GM23338 (cell line): ENCODE data around the gene EXOC4. TPM values are rescaled to one million over a fixed set of nuclear protein-coding genes. Genes with fewer than 3 reads are reported as not detected.

Source experiments
- ATAC-seq: fragments of 200-7000 bp; cut with Tn5 transposase; 3 replicates; pipeline ENCODE4 v1.9.1; 2020
- DNase-seq: peaks from one replicate; pipeline ENCODE4 v3.0.0-alpha.2; 2015; ENCODE audit warnings: low spot score
- H2AFZ ChIP-seq: fragments of 200-600 bp; sonication (generic); 2 replicates; pipeline ENCODE4 v1.8.0; 2016; ENCODE audit warnings: antibody characterized with exemption, mild to moderate bottlenecking, moderate library complexity
- H3F3A ChIP-seq: fragments of 200-600 bp; sonication (generic); replicated peaks from 2 replicates; pipeline ENCODE4 v1.8.0; 2017; ENCODE audit warnings: antibody characterized with exemption, mixed run types, low read depth
- H3K27ac ChIP-seq: fragments of 200-600 bp; sonication (generic); 2 replicates; pipeline ENCODE4 v1.6.1; 2016; ENCODE audit warnings: low read depth
- H3K27me3 ChIP-seq: fragments of 200-600 bp; sonication (generic); 2 replicates; pipeline ENCODE4 v1.8.0; 2016; ENCODE audit warnings: mild to moderate bottlenecking, mixed run types, moderate library complexity; ENCODE audit not compliant: insufficient read depth
- H3K36me3 ChIP-seq: fragments of 200-600 bp; sonication (generic); 2 replicates; pipeline ENCODE4 v1.8.0; 2016; ENCODE audit warnings: mild to moderate bottlenecking; ENCODE audit not compliant: insufficient read depth
- H3K4me1 ChIP-seq: fragments of 200-600 bp; sonication (generic); 2 replicates; pipeline ENCODE4 v1.8.0; 2016; ENCODE audit warnings: mild to moderate bottlenecking, moderate library complexity; ENCODE audit not compliant: insufficient read depth
- H3K4me2 ChIP-seq: fragments of 200-600 bp; sonication (generic); 2 replicates; pipeline ENCODE4 v1.7.1; 2017; ENCODE audit warnings: mixed run types
- H3K4me3 ChIP-seq: fragments of 200-600 bp; sonication (generic); 2 replicates; pipeline ENCODE4 v1.6.1; 2016; ENCODE audit warnings: mixed run types
- H3K79me2 ChIP-seq: fragments of 200-600 bp; sonication (generic); replicated peaks from 2 replicates; pipeline ENCODE4 v1.8.0; 2017; ENCODE audit warnings: mild to moderate bottlenecking; ENCODE audit not compliant: insufficient read depth
- H3K9me2 ChIP-seq: fragments of 200-600 bp; sonication (generic); 2 replicates; pipeline ENCODE4 v1.8.0; 2017; ENCODE audit not compliant: insufficient read depth
- H4K20me1 ChIP-seq: fragments of 200-600 bp; sonication (generic); replicated peaks from 2 replicates; pipeline ENCODE4 v1.8.0; 2017; ENCODE audit warnings: mild to moderate bottlenecking; ENCODE audit not compliant: insufficient read depth
- H3K27ac Mint-ChIP-seq: 2 replicates; pipeline ENCODE4 v1.8.0; 2020; ENCODE audit warnings: inconsistent platforms, mild to moderate bottlenecking, moderate library complexity, mixed read lengths
- H3K27me3 Mint-ChIP-seq: 3 replicates; pipeline ENCODE4 v1.8.0; 2022; ENCODE audit warnings: low read depth, mild to moderate bottlenecking, moderate library complexity, mixed read lengths, inconsistent platforms; ENCODE audit not compliant: insufficient read depth, poor library complexity
- H3K36me3 Mint-ChIP-seq: 3 replicates; pipeline ENCODE4 v1.8.0; 2021; ENCODE audit warnings: low read depth, mild to moderate bottlenecking, inconsistent platforms, moderate library complexity, mixed read lengths
- H3K4me1 Mint-ChIP-seq: 3 replicates; pipeline ENCODE4 v1.8.0; 2020; ENCODE audit warnings: mild to moderate bottlenecking, inconsistent platforms, mixed read lengths
- H3K4me3 Mint-ChIP-seq: 3 replicates; pipeline ENCODE4 v1.8.0; 2021; ENCODE audit warnings: moderate library complexity, mild to moderate bottlenecking, inconsistent platforms, mixed read lengths
- H3K9me3 Mint-ChIP-seq: 3 replicates; pipeline ENCODE4 v1.8.0; 2020; ENCODE audit warnings: moderate library complexity, mild to moderate bottlenecking, inconsistent platforms, mixed read lengths
- CREB1 ChIP-seq: fragments of 250-450 bp; sonication (Bioruptor Pico); IDR thresholded peaks from 2 replicates; pipeline ENCODE4 v1.5.0; 2020; ENCODE audit warnings: low read depth, mild to moderate bottlenecking, moderate library complexity
- CTCF ChIP-seq, 2 experiments: fragments of 200-600 bp in 1 of 2; sonication (generic) in 1 of 2; conservative IDR thresholded peaks; 2 replicates each; pipeline versions ENCODE4 v1.5.1 to v1.6.1; 2016 to 2017; ENCODE audit warnings: antibody characterized with exemption in 2 of 2, low read depth in 2 of 2, mild to moderate bottlenecking in 2 of 2, moderate library complexity in 1 of 2
- ETS1 ChIP-seq: IDR thresholded peaks from 2 replicates; pipeline ENCODE4 v1.6.1; 2016; ENCODE audit warnings: antibody characterized with exemption
- EZH2 ChIP-seq: fragments of 200-600 bp; sonication (generic); IDR thresholded peaks from one replicate; pipeline ENCODE4 v1.8.0; 2017; ENCODE audit warnings: antibody characterized with exemption, mild to moderate bottlenecking, low read depth; ENCODE audit not compliant: unreplicated experiment
- EZH2phosphoT487 ChIP-seq: fragments of 200-600 bp; sonication (generic); IDR thresholded peaks from one replicate; pipeline ENCODE4 v1.8.1; 2018; ENCODE audit warnings: antibody characterized with exemption; ENCODE audit not compliant: unreplicated experiment
- POLR2AphosphoS5 ChIP-seq: IDR thresholded peaks from 2 replicates; pipeline ENCODE4 v1.6.1; 2016; ENCODE audit warnings: antibody characterized with exemption, low read depth
- REST ChIP-seq: IDR thresholded peaks from one replicate; pipeline ENCODE4 v1.6.1; 2018; ENCODE audit warnings: antibody characterized with exemption; ENCODE audit not compliant: unreplicated experiment
- STAT1 ChIP-seq: IDR thresholded peaks from one replicate; pipeline ENCODE4 v1.6.1; 2016; ENCODE audit warnings: antibody characterized with exemption; ENCODE audit not compliant: unreplicated experiment
- ZNF114 ChIP-seq: fragments of 250-450 bp; sonication (Bioruptor Pico); IDR thresholded peaks from 2 replicates; pipeline ENCODE4 v1.5.0; 2020; ENCODE audit warnings: mild to moderate bottlenecking, moderate library complexity
- ZNF331 ChIP-seq: fragments of 250-450 bp; sonication (Bioruptor Pico); IDR thresholded peaks from 2 replicates; pipeline ENCODE4 v1.5.0; 2020; ENCODE audit warnings: low read depth, mild to moderate bottlenecking, moderate library complexity
- ZNF462 ChIP-seq: fragments of 250-450 bp; sonication (Bioruptor Pico); IDR thresholded peaks from 2 replicates; pipeline ENCODE4 v1.5.0; 2020; ENCODE audit warnings: mild to moderate bottlenecking, moderate library complexity
- polyA plus RNA-seq: library from polyadenylated mRNA; unstranded; fragments of >200 nt; fragmentation: Nextera tagmentation; extraction: Ambion mirVana; gene quantifications from 2 replicates; pipeline ENCODE4 v1.2.1, GENCODE V29; 2016
- total RNA-seq: library from RNA; depleted of rRNA; stranded (reverse); fragments of >200 nt; shearing (Covaris generic); gene quantifications from 2 replicates; pipeline ENCODE4 v1.2.3, GENCODE V29; 2014

The EXOC4 gene
- total and polyA plus RNA-seq, 2 experiments from 2014 or later, result 37.5 to 52.7 TPM

GRCh38 chr7:133501771-133502170 is 248.9 kb downstream of the EXOC4 start (continued):
- no peak for TF ChIP-seq REST
- no peak for TF ChIP-seq ZNF114 (CRISPR knock-in tag)
- no peak for TF ChIP-seq ZNF331 (CRISPR knock-in tag)
- TF ChIP-seq ETS1, result no peak

- DNase-seq (no peak), ATAC-seq (no peak)
- H4K20me1 ChIP-seq, result no peaks in the 10 kb centered on the region
- peaks cover 1% of the 10 kb centered on the region; the same call in 2 of the 3 replicates for H3K4me1 Mint-ChIP-seq
- no peaks in the 10 kb centered on the region for H3K4me1 ChIP-seq
- H3K9me3 Mint-ChIP-seq, result no peaks in the 10 kb centered on the region
- no peaks in the 10 kb centered on the region for H3K27me3 ChIP-seq
- H3K9me2 ChIP-seq, result no peaks in the 10 kb centered on the region
- H2AFZ ChIP-seq, result no peak overlapping the region
- no peak overlapping the region for H3K4me3 ChIP-seq
- no peaks in the 10 kb centered on the region for H3K36me3 ChIP-seq
- H3K27ac Mint-ChIP-seq, result no peak overlapping the region
- no peak overlapping the region for H3K4me3 Mint-ChIP-seq
- H3K4me2 ChIP-seq, result no peak overlapping the region
- H3F3A ChIP-seq, result no peaks in the 10 kb centered on the region
- no peaks in the 10 kb centered on the region for H3K79me2 ChIP-seq
- H3K27me3 Mint-ChIP-seq, result no peaks in the 10 kb centered on the region
- no peak overlapping the region for H3K27ac ChIP-seq
- H3K36me3 Mint-ChIP-seq, result no peaks in the 10 kb centered on the region
- TF ChIP-seq ZNF331 (CRISPR knock-in tag) (no peak), ZNF462 (no peak), EZH2 (no peak), CTCF (conservative IDR thresholded peaks at IDR 0.05; ENCODE audit: low read depth in 2 of 2) (no peak), CREB1 (CRISPR knock-in tag) (no peak), ETS1 (no peak), ZNF114 (CRISPR knock-in tag) (no peak), STAT1 (no peak), POLR2AphosphoS5 (no peak), EZH2phosphoT487 (no peak)
Measured at GRCh38 chr7:133502498-133502897, 249.6 kb downstream of the EXOC4 start.
